Sigmoid colon (tissue), 7 donors: Measurements from ENCODE around the gene POU6F2. TPM values are rescaled to one million over a fixed set of nuclear protein-coding genes. Genes with fewer than 3 reads are reported as not detected.

Experiments
- DNase-seq: peaks from one replicate; pipeline ENCODE4 v3.0.0-alpha.2; 2019
- H3K27ac ChIP-seq, 4 donors: fragments of 200-600 bp; sonication (generic); one replicate each; pipeline ENCODE4 v1.5.1; 2016 to 2019; ENCODE audit warnings: mild to moderate bottlenecking in 1 of 4
- H3K27me3 ChIP-seq, 3 donors: fragments of 200-600 bp; sonication (generic); one replicate each; pipeline ENCODE4 v1.5.1; 2019; ENCODE audit warnings: mild to moderate bottlenecking in 1 of 3
- H3K36me3 ChIP-seq, 4 donors: fragments of 200-600 bp; sonication (generic); one replicate each; pipeline ENCODE4 v1.5.1; 2016 to 2019
- H3K4me1 ChIP-seq, 4 donors: fragments of 200-600 bp; sonication (generic); one replicate each; pipeline ENCODE4 v1.5.1; 2017 to 2019
- H3K4me3 ChIP-seq, 4 donors: fragments of 200-600 bp; sonication (generic); one replicate each; pipeline ENCODE4 v1.5.1; 2017 to 2019; ENCODE audit warnings: mild to moderate bottlenecking in 2 of 4, moderate library complexity in 1 of 4
- H3K9me3 ChIP-seq, 4 donors: fragments of 200-600 bp in 3 of 4; sonication (generic) in 3 of 4; one replicate each; pipeline versions ENCODE4 v1.5.1 to v1.6.1; 2013 to 2019
- CTCF ChIP-seq, 4 experiments: fragments of 450-650 bp in 3 of 4; fragments of 200-600 bp in 1 of 4; IDR thresholded peaks; one replicate each; pipeline ENCODE4 v1.5.1; 2016 to 2019; ENCODE audit warnings: antibody characterized with exemption in 4 of 4, mild to moderate bottlenecking in 3 of 4, moderate library complexity in 2 of 4
- EP300 ChIP-seq, 4 donors: sonication (generic); formaldehyde crosslinking; IDR thresholded peaks; one replicate each; pipeline ENCODE4 v1.6.1; 2017; ENCODE audit warnings: antibody characterized with exemption in 4 of 4
- POLR2A ChIP-seq, 2 donors: fragments of 450-650 bp; IDR thresholded peaks; one replicate each; pipeline ENCODE4 v1.6.1; 2016; ENCODE audit warnings: antibody characterized with exemption in 2 of 2, mild to moderate bottlenecking in 2 of 2, moderate library complexity in 2 of 2
- POLR2AphosphoS5 ChIP-seq, 4 donors: sonication (generic); formaldehyde crosslinking; IDR thresholded peaks; one replicate each; pipeline ENCODE4 v1.6.1; 2017; ENCODE audit warnings: antibody characterized with exemption in 4 of 4
- WGBS, 2 donors: extraction: QIAGEN DNeasy Blood & Tissue Kit; methylation state at CpG; one replicate each; pipeline ENCODE4 v1.1.7; 2013; 5-methylcytosine and 5-hydroxymethylcytosine counted together
- intact Hi-C: fragments of 100-400 bp; cut with DNase I; formaldehyde crosslinking; loops from one replicate; pipeline ENCODE4 v1.15.1; 2023
- polyA plus RNA-seq, 3 donors: library from polyadenylated mRNA; stranded (reverse); fragments of 200-250 nt; gene quantifications; one replicate each; pipeline ENCODE4 v1.2.3, GENCODE V29; 2013
- total RNA-seq, 4 donors: library from RNA; depleted of rRNA; stranded (reverse); fragments of >200 nt; gene quantifications; one replicate each; pipeline ENCODE4 v1.1.0, GENCODE V29; 2016
- donor health status: healthy with polysubstance abuse.
- donor health status: Bipolar disorder and iron deficiency.
- donor health status: healthy.

Gene POU6F2
- total and polyA plus RNA-seq, 7 donors: 0.04 TPM; not detected in 6

- Histone ChIP-seq H3K36me3 (no peaks in the 10 kb centered on the region), H3K27me3 (no peaks in the 10 kb centered on the region), H3K4me1 (no peaks in the 10 kb centered on the region), H3K9me3 (no peaks in the 10 kb centered on the region), H3K4me3 (no peak overlapping the region), H3K27ac (no peak overlapping the region)
- WGBS, 2 donors: 40 to 48% methylated on average over 26 of the region's 26 CpGs
- no peak for DNase-seq
- intact Hi-C loops: no loop called here
- TF ChIP-seq POLR2A (IDR thresholded peaks at IDR 0.05) (no peak), POLR2AphosphoS5 (IDR thresholded peaks at IDR 0.05) (no peak), CTCF (IDR thresholded peaks at IDR 0.05) (no peak), EP300 (IDR thresholded peaks at IDR 0.05) (no peak)
Measured at GRCh38 chr7:39130857-39131526, 153.3 kb downstream of the POU6F2 start.

- H3K27me3 ChIP-seq: no peaks in the 10 kb centered on the region
- intact Hi-C loops: no loop called here
- WGBS, 2 donors: 79 to 88% methylated on average over 5 of the region's 5 CpGs
- no peaks in the 10 kb centered on the region for H3K4me1 ChIP-seq
- H3K4me3 ChIP-seq: no peak overlapping the region
- no peaks in the 10 kb centered on the region for H3K9me3 ChIP-seq
- no peaks in the 10 kb centered on the region for H3K36me3 ChIP-seq
- no peak for TF ChIP-seq POLR2A (IDR thresholded peaks at IDR 0.05)
- TF ChIP-seq POLR2AphosphoS5 (IDR thresholded peaks at IDR 0.05): no peak
- no peak for TF ChIP-seq CTCF (IDR thresholded peaks at IDR 0.05)
- no peak for TF ChIP-seq EP300 (IDR thresholded peaks at IDR 0.05)
- DNase-seq: no peak
- H3K27ac ChIP-seq: no peak overlapping the region
Measured at GRCh38 chr7:39132306-39132705, 154.6 kb downstream of the POU6F2 start.

DNA sequence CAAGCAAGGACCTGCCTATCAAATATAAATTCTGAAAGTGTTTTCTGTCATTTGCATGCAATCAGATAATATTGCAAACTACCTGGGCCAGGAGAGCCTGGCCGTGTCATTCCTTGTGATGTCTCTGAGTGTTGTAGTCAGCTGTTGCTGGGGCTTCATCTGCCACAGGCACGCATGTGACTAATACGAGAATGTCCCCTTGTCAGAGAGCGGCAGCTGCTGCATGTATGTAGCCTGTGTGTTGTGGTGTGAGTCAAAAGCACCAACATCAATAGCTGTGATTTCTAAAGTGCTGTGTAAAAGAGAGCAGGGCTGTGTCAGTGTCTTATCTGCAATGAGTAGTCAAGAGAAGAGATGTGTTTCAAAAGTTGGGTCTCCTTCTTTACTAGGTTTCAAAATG is 155.4 kb downstream of the POU6F2 start:
- H3K36me3 ChIP-seq: no peaks in the 10 kb centered on the region
- TF ChIP-seq POLR2AphosphoS5 (IDR thresholded peaks at IDR 0.05): no peak
- H3K27me3 ChIP-seq: no peaks in the 10 kb centered on the region
- WGBS, 2 donors: 84 to 89% methylated on average over 4 of the region's 4 CpGs
- intact Hi-C loops: no loop called here
- H3K4me3 ChIP-seq: no peak overlapping the region
- no peaks in the 10 kb centered on the region for H3K9me3 ChIP-seq
- no peak for DNase-seq
- no peaks in the 10 kb centered on the region for H3K4me1 ChIP-seq
- H3K27ac ChIP-seq: no peak overlapping the region

DNA sequence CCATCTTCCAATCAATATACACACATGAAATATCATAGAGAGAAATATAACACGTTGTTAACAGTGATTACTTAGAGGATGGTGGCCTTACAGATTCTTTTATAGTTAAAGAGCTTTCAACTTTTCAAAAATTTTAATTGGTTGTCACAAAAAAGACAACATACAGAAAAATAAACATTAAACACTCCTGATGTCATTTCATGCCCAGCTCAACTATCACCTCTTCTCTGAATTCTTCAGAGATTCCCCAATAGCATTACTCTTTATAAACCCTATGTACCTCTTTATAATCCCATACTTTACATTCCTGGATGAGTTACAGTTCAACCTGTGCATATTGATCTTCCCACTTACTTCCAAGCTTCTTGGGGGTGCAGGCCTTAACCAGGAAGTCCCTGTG is 159.8 kb downstream of the POU6F2 start:
- Histone ChIP-seq H3K36me3 (no peaks in the 10 kb centered on the region), H3K27ac (no peak overlapping the region), H3K9me3 (no peaks in the 10 kb centered on the region), H3K4me3 (no peak overlapping the region), H3K4me1 (no peaks in the 10 kb centered on the region), H3K27me3 (no peaks in the 10 kb centered on the region)
- intact Hi-C loops: no loop called here
- DNase-seq: no peak
- TF ChIP-seq POLR2A (IDR thresholded peaks at IDR 0.05) (no peak), CTCF (IDR thresholded peaks at IDR 0.05) (no peak), EP300 (IDR thresholded peaks at IDR 0.05) (no peak), POLR2AphosphoS5 (IDR thresholded peaks at IDR 0.05) (no peak)
- WGBS, 2 donors: 83 to 88% methylated on average over 1 of the region's 1 CpG

- Histone ChIP-seq H3K27me3 (no peaks in the 10 kb centered on the region), H3K9me3 (no peaks in the 10 kb centered on the region), H3K36me3 (no peaks in the 10 kb centered on the region), H3K4me1 (no peaks in the 10 kb centered on the region), H3K27ac (no peak overlapping the region), H3K4me3 (no peak overlapping the region)
- DNase-seq: no peak
- TF ChIP-seq POLR2AphosphoS5 (IDR thresholded peaks at IDR 0.05) (no peak), POLR2A (IDR thresholded peaks at IDR 0.05) (no peak), CTCF (IDR thresholded peaks at IDR 0.05) (no peak), EP300 (IDR thresholded peaks at IDR 0.05) (no peak)
- intact Hi-C loops: no loop called here
- 42 to 79% methylated on average over 1 of the region's 1 CpG for WGBS, 2 donors
Measured at GRCh38 chr7:39142750-39143149, 165.0 kb downstream of the POU6F2 start.
